GM13976 (cell line): ENCODE measurements around the gene GCAT.
"Not testable (repeated sequence)": the region's sequence is repeated elsewhere in the genome, so short reads cannot be mapped to it uniquely, and the experiment has no call there.

Source experiments
- DNase-seq: peaks from one replicate; pipeline ENCODE4 v3.0.0; 2012; ENCODE audit warnings: low spot score
- in situ Hi-C: fragments of 300-500 bp; cut with MboI; formaldehyde crosslinking; loops from one replicate; pipeline ENCODE4 v1.12.0; 2022; ENCODE audit warnings: low sequenced_read_pairs, mixed read lengths, inconsistent platforms; ENCODE audit not compliant: unreplicated experiment
- TF ChIP-seq, protein P1 (sequence below): IDR thresholded peaks from 2 replicates; pipeline ENCODE4 v1.5.1; 2012; ENCODE audit warnings: borderline replicate concordance, mild to moderate bottlenecking; ENCODE audit not compliant: insufficient read depth; ENCODE audit errors: extremely low read depth, missing control alignments, control extremely low read depth

GCAT gene

DNA sequence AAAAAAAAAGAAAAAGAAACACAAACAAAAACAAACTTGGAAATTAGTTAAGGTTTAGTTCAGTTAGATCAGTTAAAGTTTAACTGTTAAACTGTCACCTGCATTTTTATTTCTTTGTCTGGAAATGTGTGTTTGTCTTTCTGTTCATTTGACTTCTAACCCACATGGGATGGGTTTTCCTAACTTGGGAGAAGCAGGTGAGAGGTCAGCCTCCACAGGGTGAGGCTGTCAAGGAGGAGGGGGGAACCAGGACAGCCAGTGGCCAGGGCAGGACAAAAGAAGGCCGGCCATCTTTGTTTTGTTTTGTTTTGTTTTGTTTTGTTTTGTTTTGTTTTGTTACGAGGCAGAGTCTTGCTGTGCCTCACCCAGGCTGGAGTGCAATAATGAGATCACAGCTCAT, 13.4 kb upstream of the GCAT start:
- DNase-seq, result no peak
- TF ChIP-seq, protein P1, sequence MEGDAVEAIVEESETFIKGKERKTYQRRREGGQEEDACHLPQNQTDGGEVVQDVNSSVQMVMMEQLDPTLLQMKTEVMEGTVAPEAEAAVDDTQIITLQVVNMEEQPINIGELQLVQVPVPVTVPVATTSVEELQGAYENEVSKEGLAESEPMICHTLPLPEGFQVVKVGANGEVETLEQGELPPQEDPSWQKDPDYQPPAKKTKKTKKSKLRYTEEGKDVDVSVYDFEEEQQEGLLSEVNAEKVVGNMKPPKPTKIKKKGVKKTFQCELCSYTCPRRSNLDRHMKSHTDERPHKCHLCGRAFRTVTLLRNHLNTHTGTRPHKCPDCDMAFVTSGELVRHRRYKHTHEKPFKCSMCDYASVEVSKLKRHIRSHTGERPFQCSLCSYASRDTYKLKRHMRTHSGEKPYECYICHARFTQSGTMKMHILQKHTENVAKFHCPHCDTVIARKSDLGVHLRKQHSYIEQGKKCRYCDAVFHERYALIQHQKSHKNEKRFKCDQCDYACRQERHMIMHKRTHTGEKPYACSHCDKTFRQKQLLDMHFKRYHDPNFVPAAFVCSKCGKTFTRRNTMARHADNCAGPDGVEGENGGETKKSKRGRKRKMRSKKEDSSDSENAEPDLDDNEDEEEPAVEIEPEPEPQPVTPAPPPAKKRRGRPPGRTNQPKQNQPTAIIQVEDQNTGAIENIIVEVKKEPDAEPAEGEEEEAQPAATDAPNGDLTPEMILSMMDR, result no peak
- in situ Hi-C loops, result no loop called here

DNA sequence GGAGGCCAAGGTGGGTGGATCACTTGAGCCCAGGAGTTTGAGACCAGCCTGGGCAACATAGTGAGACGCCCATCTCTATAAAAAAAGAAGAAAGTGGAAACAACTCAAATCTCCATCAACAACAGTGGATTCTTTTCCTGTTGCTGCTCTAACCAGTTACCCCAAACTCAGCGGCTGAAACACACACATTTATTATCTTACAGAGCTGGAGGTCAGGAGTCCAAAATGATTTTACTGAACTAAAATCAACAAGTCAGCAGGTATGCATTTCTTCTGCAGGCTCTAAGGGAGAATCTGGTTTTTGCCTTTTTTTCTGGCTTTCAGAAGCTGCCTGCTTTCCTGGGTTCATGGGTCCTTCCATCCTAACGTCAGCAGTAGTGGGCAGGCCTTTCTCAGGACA, 11.7 kb upstream of the GCAT start:
- no peak for DNase-seq
- TF ChIP-seq, protein P1, result no peak
- in situ Hi-C loops, result no loop called here

DNA sequence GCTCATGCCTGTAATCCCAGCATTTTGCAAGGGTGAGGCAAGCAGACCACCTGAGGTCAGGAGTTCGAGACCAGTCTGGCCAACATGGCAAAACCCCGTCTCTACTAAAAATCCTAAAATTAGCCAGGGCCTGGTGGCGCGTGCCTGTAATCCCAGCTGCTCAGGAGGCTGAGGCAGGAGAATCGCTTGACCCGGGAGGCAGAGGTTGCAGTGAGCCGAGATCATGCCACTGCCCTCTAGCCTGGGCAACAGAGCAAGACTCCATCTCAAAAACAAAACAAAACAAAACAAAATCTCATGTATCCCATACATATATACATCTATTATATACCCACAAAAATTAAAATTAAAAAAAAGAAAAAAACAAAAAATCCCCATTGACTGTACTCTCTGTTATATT, 10.5 kb upstream of the GCAT start:
- in situ Hi-C loops, DNase-seq: not testable (repeated sequence)

DNA sequence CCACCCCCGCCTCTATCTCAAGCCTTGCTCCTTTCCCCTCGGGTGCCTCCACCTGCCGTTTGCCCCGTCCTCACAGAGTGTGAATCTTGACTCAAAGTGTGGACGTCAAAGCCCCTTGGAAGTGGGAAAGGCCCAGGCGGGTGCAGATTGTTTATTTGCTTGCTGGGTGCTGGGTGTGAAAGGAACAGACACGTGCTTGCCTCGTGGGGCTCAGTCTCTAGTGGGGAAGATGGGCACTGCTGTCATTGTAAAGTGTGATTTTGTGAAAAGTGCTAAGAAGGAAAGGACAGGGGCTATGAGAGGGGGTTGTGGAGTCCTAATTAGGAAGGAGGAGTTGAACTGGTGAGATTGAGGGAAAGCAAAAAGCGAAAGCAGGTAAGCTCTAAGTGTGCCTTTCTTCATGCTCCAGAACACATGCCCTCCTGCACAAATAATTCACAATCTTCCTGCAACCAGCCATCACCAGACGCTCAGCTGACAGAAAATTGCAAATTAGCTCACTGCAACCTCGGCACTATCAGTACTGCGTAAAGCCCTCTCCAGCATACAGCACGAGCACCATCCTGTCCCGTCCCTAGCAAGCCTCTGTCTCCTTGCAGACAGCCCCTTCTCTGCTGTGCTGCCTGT, 9.7 kb upstream of the GCAT start:
- in situ Hi-C loops, result no loop called here
- DNase-seq, result no peak
- TF ChIP-seq, protein P1, result no peak

DNA sequence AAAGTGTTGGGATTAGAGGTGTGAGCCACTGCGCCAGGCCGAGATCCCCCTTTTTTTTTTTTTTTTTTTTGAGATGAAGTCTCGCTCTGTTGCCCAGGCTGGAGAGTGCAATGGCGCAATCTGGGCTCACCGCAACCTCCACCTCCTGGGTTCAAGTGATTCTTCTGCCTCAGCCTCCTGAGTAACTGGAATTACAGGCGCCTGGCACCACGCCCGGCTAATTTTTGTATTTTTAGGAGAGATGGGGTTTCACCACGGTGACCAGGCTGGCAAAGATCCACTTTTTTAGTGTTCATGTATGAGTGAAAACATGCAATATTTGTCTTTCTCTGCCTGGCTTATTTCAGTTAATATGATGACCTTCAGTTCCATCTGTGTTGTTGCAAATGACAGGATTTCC, 7.8 kb upstream of the GCAT start:
- in situ Hi-C loops, result not testable (repeated sequence)

DNA sequence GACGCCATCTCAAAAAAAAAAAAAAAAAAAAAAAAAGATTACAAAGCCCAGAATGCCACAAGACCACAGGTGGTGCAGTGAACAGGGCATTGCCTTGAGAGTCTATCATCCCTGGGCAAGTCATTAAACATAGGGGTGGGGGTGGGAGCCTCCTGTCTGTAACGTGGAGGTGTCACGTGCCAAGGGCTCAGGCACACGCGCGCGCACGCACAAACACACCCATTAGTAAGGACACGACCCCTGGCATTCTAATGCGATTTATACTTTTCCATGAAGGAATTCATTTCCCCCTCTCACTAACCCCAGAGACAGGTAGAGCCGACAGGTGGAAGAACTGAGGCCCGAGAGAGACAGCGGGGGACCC, 5.8 kb upstream of the GCAT start:
- TF ChIP-seq, protein P1, result no peak
- DNase-seq, result no peak
- in situ Hi-C loops, result no loop called here

More for the DNA sequence above, 7.8 kb upstream of the GCAT start:
- DNase-seq, result not testable (repeated sequence)

DNA sequence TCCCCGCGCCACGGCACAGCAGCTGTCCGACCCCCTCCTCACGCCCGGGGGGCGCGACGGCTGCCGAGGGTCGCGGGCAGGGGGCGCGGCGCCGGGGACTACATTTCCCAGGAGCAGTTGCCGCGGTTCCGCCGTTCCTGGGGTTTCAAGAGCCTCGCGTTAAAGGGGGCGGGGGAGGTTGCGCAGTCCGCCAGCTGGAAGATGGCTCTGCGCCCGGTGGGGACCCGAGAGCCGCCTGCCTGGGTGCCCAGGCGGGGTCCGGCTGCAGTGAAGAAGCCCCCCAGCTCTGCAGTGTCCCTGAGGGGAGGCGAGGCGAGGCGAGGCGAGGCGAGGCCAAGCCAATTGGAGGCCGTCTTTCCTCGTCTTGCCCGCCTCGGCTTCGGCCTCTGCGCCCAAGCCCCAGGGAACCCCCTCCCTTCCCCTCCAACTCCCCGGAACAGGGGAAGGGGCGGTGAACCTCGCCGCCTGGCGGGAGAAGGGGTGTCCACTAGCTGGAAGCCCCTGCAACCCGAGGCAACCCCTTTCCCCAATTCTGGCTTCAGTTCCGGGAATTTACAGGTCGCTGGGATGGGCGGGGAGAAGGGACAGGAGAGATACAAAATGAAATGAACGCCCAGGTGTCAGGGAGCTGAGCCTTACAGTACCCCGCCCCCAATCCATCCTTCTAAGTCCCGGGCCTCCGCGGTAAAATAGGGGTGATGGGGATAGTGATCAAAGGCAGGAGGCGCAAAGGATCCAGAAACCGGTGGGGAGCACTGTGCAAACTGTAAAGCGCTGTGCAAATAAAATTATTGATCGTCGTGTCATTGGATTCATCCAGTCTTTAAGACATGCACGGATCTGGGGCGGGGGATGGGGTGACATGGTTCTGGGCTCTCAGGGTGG, 5.2 kb upstream of the GCAT start:
- TF ChIP-seq, protein P1, result no peak
- in situ Hi-C loops, result no loop called here
- no peak for DNase-seq
